Stimulated activated CD4-positive, alpha-beta T cell treated with anti-CD3 and anti-CD28 coated beads, Interleukin-1b, Interleukin-23, amount 100 ng/mL, for 4 hours (primary cell): ENCODE measurements around the gene FHOD1.

Source experiments
- DNase-seq, 2 donors: peaks; one replicate each; pipeline ENCODE4 v3.0.0-alpha.2; 2020; ENCODE audit warnings: low read depth in 2 of 2

Gene FHOD1

DNA sequence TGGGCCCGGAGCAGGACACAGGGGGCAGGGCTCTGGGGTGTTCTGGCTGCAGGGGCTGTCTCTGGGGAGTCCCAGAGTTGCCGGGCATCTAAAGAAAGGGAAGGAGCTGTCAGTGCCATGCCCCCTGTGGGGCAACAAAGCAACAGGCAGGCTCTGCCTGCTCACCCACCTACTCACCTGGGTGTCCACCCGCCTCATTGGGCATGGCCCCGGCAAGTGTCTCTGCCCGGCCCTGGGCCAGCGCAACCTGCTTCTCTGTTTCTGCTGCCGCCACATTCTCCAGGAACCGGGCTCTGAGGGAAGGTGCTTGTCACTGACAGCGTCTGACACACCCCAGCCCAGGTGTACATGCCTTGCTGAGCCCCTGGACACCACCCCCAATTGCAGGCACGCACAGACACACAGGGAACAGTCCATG, 13.1 kb downstream of the FHOD1 start:
- no peak for DNase-seq

DNA sequence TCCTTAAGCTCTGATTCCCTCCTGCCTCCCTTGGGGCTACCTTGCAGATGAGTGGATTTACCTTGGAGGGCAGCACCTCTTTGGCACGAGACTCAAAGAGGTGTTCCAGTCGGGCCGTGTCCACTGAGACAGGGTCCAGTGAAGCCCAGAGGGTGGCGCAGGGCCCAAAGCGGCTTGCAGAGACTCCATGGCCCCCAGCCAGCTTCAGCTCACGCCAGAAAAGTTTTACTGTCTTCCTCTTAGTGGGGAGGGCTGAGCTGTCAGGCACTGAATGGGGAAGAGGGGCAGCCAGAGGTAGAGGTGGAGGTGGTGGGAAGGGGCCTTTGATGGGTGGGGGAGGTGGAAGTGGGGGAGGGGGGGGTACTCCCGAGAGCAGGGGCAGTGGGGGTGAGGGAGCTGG, 13.7 kb downstream of the FHOD1 start:
- DNase-seq = no peak

DNA sequence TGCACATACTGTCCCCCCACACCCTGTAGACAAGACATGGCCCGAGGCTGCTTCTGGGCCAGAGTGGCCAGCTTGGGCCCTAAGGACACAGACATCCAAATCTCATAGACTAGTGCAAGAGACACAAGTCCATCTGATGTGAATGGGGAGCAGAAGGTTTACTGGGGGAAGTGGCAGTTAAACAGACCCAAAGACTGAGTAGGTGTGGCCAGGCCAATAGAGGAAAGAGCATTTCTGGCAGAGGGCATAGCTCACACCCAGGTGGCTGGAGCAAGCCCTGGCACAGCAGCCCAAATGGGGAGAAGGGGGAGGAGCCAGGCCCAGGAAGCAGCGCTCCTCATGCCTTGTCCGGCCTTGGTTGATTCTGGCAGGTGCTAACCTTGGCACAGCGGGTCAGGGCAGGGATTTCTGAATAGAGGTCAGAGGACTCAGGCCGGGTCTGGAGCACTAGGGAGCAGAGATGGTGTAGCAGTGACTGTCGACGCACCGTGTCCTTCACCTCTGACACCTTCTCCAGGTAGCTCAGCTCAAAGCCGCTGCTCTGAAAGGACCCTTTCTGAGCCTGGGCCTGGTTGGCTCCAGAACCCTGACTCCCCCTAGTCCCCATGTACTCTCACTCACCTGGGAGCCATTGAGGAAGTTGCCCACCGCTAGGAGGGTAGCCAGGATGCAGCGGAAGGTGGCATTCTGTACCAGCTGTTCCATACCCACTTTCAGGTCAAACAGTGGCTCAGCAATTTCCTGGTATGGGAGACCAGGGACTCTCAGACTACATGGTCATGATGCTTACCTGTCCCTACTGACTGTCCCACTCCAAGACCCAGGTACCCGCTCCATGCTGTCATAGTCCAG, 16.2 kb downstream of the FHOD1 start:
- no peak for DNase-seq

DNA sequence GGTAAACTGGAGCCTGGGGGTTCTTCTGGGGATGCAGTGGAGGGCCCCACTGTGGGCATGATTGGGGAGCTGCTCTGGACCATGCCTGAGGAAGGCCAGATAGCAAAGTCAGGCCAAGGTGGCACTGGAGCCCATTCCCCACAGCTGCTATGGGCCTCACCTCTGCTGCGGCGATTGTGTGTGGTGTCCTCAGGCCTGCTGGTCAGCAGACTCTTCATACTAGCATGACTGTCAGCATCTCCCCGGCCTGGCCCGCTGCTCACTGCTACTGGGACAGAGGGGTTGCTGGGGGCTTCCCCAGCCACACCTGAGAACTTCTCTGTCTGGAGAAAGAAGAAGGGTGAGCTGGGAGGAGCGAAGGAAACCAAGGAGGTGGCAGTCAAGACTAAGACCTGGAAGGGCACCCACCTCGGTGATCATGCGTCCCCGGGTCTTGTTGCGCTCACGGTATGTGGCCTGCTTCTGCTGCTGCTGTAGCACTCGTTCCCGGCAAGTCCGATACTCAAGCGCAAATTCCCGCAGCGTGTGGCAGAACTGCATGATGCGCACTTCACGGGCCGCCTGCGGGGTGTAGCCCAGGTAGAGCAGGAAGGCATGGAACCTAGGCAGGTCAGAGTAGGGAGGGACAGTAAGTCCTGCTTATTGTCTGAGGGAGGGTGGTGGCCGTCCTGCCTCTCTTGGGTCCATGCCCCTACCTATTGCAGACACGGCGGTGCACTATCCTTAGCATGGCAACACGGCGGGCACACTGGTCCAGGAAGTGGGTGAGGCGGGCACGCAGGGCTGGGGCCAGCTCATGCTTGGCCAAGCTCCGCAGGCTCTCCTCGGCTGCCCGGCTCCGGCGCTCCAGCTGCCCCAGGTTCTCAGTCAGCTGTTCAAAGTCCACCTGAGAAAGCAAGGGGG, 17.1 kb downstream of the FHOD1 start:
- DNase-seq = no peak

DNA sequence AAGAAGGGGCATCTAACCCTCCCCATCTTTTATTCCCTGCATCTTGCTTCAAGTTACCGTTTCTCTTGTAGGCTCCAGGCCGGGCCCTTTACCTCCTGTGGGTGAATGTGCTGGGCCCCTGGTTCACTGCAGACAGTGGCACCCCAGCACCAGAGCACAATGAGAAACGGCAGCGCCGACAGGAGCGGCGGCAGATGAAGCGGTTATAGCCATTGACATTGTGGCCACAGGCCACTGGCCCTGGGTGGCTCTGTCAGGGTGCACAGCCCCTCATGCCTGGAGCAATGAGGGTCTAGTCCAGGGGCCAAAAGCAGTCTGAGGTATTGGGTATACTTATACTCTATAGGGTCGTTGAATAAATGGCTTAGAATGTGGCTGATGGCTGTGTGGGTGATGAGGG, 18.4 kb downstream of the FHOD1 start:
- no peak for DNase-seq

DNA sequence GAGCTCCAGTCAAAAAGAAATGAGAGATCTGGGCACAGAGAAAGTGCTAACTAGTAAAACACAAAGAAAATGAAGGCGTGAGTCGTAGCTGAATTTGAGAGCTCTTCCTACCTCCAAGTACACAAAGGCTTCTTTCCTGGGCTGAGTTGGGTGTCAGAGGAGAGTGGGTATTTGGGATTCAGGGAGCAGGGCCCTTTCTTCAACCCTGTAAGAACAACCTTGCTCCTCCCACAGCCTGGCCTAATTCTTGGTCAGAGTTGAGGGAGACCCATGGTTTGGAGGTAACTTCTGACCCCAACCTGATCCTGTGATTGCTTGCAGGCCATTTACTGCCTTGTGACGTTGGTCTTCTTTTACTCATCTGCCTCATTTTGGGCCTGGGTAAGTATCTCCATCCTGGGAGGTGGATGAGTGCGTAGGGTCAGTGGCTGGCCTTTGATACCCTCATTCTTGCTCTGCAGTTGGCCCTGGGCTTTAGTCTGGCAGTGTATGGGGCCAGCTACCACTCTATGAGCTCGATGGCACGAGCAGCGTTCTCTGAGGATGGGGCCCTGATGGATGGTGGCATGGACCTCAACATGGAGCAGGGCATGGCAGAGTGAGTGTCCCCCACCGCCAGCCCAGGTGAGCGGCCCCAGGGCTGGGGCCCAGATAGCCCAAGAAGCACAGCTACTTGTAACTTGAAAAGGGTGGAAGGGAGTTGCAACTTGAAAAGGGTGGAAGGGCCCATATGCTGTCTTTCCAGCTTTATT, 19.1 kb downstream of the FHOD1 start:
- no peak for DNase-seq

DNA sequence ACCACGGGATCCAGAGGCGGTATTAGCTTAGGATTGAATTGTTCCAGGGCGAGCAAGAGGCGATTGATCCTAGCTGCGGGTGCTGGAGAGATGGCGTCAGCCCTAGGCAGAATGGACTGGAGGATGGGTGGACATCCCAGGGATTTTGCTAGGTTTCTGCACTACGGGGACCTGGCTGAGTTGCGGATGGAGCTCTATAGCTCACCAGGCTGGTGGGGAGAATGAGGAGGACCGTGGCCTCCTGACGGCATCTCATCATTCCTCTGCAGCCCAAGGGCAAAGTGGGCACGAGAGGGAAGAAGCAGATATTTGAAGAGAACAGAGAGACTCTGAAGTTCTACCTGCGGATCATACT, 19.7 kb downstream of the FHOD1 start:
- no peak for DNase-seq

DNA sequence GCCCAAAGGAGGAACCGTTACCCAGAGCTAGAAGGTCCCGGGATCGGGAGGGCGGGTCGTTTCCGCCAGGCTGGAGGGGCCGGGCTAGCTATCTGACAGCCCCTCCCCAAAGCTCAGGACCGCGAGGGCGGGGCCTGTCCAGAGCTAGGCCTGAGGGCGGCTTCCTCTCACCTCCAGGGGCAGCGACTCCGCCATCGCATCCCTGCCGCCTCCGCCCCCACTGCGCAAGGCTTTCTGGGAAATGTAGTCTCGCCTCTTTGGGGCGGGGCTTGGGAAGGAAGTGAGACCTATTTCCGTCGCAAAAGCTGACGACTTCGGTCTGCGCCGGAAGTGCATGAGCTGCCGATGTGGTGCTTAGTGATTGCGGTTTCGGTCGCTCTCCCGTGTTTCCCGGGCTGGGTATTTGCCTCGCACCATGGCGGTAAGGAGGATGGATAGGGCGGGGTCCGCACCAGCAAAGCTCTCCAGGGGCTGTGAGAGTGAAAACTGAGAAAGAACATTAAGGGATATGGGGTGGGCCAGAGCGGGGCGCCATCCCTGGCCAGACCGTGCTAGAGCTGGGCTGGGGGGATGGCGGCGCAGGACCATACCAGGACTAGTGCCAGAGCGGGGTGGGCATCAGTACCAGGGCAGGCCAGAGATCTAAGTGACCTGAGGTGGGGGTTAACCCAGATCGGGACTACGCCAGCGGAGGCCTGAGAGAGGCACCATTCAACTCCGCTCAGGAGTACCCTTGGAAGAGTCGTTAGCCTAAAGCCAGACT, 20.3 kb downstream of the FHOD1 start, which contains the start of gene TMEM208:
TMEM208 (plus strand) TSS at position 327 of the 763 bp plus-strand sequence; CDS start at position 416, 89 bp downstream.
- peak; percentile 95 to 96 for DNase-seq

DNA sequence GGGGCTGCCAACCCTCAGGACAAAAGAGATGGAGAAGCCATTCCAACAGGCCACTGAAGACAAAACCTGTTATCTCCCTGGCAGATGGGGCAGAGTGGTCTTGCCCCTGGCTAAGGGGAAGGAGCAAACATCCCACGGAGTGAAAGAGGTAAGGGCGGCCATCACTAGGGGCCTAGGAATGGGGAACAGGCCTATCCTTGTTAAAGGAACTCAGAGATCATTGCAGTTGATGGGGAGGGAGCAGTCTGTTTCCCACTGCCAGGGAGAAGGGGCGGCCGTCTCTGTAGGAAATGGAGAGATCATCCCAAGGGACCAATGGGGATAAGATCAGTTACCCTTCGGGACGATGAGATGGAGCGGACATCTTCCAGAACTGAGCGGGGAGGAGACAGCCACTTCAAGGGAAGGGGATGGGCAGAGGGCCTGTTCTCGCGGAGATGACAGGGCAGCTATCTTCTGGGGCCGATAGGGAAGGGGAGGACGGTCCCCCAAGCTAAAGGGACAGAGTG, 20.9 kb downstream of the FHOD1 start:
- DNase-seq = no peak

DNA sequence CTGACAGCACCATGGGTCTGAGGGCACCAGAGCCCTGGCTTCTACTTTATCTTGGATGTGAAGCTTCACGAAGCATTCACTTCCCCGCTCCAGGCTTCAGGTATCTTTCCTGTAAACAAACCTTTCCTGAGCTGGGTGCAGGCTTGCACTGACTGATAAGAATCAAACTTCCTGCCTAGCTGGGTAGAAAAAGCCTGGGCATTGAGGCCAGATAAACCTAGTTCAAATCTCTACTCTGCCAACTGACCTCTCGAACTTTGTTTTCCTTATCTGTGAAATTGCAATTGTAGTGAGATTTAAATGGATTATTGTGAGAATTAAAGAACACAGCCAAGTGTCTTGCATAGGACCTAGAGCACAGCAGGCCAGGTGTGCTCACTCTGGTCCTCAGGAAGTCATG, 23.3 kb downstream of the FHOD1 start:
- DNase-seq = no peak

DNA sequence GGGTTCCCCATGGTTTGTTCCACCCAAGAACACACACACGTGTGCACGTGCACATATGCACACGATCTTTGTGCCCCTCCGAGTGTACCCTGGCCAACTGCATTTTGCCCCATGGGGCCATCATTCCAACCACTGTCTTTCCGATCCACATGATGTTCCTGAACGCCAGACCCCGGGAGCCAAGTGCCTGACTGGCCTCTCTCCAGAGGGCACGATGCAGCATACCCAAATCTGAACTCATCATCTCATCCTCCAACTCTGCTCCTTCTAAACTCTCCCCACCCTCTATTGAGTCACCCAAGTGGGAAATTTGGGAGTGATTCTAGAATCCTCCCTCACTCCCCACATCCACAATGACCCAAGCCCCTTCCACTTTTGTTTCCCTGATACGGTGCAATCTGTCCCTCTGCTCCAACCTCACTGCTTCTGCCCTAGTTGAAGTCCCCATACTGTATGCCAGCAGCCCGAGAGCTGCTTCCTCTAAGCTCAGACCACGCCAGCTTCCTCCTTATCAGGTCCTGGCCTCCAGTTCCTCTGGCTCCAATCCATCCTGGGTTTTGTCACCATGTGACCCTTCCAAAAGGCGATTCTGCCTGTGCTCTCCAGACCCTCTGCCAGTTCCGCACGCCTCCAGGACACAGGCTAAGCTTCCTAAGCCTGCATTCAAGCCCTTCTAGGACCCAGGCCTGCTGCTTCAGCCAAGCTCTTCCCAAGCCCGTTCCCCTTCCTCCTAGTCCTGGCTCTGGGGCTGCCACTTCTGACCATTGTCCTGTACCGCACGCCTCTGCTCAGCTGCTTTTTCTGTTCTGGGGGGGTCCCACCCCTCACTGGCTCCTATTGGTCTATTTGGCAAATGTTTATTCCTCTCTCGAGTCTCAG, 30.4 kb downstream of the FHOD1 start:
- no peak for DNase-seq

DNA sequence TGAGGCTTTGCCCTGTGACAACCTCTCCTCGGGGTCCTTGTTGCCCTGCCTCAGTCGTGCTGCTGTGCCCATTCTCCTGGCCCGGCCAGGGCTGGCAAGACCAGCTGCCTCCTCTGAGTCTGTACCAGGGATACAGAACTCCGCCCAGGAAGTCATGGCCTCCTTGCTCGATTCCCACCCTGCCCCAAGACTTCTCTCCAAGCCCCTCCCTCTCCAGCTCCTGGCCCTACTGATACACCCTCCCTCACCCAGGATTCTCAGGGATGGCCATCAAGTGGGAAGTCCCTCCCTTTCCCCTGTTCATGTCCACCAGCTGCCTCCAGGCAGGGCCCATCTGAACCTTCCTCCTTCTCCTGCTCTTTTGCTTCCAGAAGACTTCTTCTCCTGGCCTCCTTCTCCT, 31.6 kb downstream of the FHOD1 start:
- no peak for DNase-seq

DNA sequence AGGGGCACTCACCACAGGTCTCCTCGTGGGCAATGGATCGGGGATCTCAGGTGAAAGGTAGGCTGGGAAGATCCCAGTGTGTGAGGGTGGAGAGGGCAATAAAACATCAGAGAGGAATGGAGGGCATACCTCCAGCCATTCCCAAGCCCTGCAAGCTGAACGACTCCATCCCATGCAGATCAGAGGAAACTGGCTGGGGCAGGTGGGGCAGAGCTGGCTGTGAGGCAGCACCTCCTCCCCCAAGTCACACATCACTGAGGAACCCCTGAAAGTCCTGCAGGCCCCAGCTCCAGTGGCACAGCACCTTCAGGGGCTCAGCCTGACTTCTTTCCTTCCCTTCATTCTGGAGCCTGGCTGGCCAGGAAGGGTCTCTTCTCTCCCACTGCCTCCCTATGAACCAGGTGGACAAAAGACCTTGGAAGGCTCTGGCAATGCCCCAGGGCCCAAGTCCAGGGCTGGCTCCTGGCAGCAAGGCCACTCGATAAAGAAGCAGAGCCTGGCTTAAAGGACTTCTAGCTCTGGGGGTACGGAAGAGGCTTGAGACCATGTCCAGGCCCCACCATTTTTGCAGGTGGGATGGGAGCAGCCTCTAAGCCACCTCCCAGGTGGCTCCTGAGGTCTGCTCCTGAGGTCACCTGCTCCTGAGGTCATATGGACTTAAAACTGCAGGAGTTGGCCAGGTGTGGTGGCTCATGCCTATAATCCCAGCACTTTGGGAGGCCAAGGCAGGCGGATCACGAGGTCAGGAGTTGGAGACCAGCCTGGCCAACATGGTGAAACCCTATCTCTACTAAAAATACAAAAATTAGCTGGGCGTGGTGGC, 33.9 kb downstream of the FHOD1 start:
- DNase-seq = no peak

DNA sequence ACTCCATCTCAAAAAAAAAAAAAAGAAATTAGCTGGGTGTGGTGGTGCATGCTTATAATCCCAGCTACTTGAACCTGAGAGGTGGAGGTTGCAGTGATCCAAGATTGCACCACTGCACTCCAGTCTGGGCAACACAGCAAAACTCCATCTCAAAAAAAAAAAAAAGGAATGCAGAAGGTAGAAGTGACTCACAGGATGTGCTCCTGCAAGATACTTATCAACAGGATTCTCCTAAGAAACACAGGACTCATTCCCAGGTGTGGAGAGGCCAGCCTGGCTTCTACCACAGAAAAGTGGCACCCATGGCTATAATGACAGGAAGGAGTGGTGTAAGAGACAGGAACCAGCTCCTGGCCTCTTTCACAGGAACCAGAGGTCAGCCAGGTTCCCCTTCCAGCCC, 34.5 kb downstream of the FHOD1 start:
- no peak for DNase-seq

DNA sequence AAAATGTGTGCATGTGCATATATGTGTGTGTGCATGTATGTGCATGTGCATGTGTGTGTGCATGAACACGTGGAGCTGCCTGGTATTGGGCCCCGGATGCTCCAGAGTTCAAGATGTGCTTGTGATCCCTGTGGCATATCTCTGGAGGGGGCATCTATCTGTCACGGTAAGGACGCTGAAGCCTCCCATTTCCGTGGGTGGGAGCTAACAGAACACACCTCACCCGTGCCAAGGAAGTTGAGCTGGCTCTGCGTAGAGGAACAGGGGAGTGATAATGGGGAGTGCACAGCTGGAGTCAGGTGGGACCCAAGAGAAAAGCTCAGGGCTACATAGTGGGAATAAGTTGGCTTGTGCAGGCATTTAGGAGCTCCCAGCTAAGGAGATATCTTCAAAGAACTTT, 35.6 kb downstream of the FHOD1 start:
- DNase-seq = no peak

DNA sequence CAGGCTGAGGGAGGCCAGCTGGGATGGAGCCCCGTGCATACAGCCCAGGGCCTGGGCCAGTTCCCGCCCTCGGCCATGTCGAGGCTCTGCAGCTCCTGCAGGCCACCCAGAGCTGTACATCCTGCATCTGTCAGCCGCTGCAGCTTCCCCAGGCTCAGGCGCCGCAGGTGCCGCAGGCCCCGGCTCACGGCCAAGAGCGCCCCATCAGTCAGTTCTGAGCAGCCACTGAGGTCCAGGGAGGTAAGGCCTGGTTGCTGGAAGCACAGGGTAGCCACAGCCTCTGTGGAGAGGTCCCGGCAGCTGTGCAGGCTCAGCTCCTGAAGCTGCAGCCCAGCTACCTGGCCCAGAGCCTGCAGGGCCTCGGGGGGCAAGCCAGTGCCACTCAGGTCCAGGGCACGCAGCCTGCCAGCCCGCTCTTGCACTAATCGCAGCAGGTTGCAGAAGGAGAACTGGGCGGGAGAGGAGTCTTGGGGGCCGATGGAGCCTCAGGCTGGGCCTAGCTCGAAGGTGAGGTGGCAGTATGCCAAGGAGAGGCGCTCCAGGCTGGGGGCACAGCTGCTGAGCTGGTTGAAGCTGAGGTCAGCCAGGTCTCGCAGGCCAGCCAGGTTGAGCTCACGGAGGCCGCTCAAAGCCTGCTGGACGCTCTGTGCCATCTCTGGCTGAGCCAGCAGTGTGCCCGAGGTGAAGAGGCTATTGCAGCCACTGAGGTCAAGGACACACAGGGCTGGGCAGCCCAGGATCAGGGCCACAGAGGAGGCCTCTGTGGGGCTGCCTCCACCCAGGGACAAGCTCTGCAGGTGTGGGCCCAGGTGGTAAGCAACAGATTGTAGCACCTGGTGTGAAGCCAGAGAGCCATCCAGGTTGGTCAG, 37.0 kb downstream of the FHOD1 start:
- DNase-seq = no peak

DNA sequence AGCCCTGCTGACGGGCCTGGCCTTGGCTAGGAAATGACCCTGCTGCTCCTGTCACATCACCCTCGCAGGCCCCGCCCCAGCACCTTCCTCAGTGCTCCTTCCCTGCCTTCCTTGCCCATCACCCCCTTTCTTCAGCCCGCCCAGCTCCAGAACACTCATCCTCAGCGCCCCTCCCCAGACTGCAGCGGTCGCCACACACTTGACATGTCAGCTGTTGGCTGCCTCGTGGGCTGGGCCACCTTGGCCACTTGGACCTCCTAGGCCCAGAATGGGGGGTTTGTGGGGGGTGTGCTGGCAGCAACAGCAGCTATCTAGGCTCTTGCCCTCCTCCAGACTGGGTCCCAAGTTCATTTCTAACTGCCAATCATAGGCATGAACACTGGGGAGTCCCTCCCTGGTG, 37.7 kb downstream of the FHOD1 start:
- no peak for DNase-seq

DNA sequence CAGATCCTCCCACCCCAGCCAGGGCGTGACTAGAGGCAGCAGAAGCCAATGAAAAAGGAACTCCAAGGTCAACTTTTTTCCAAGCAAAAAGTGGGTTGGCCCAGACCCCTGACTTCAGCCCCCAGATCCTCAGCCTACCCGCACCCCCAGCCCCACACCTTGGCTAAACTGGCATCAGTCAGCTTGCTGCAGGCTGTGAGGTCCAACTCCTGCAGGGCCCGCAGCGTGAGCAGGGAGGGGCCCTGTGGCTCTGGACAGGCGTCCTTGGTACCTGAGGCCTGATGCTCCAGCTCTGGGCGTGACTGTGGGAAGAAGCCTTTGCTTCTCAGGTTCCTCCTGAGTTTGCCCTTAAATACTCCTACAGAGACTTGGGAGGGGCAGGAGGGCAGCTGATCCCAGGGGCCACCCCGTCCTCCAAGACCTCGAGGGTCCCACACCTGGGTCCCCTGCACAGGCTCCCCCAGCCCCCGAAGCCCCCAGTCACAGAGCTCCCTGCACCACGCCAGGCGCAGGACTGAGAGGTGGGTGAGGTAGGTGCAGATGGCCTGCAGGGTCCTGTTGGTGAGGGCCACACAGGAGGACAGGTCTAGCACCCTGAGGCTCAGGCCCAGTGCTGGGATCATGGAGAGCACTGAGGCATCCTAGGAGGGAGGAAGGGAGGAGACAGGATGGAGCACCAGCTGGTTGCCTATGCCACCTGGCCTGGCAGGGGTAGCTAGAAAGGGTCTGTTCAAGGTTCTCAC, 39.0 kb downstream of the FHOD1 start:
- DNase-seq = no peak
